IMR-90 (cell line): ENCODE data around the gene SYTL4. TPM values are rescaled to one million over a fixed set of nuclear protein-coding genes. Genes with fewer than 3 reads are reported as not detected.
A peak's percentile ranks its signal among the peaks of the same experiment; 100 is the strongest.

Source experiments
- ATAC-seq: fragments of 200-7000 bp; cut with Tn5 transposase; 2 replicates; pipeline ENCODE4 v1.9.1; 2020; ENCODE audit warnings: low read depth, mild to moderate bottlenecking, moderate library complexity
- BruUV-seq: library from RNA; stranded (reverse); fragments of 400-500 nt; replicated peaks from 2 replicates; lab custom pipeline; 2021; lab: Mats Ljungman, UMichigan
- CTCF ChIA-PET: fragments of 300-600 bp; formaldehyde crosslinking; extraction: SDS; loops from one replicate; lab custom pipeline; 2021; ENCODE audit warnings: antibody characterized with exemption; lab: Yijun Ruan, JAX
- POLR2A ChIA-PET: fragments of 300-600 bp; sonication (Branson Sonifier 250); formaldehyde crosslinking; loops from one replicate; lab custom pipeline; 2022; ENCODE audit warnings: antibody characterized with exemption; ENCODE audit not compliant: unreplicated experiment; lab: Charles Lee
- DNase-seq: peaks from one replicate; pipeline ENCODE4 v3.0.0; 2013
- H2AFZ ChIP-seq: replicated peaks from 2 replicates; pipeline ENCODE3; 2013; ENCODE audit warnings: low read length, mild to moderate bottlenecking; ENCODE audit not compliant: poor library complexity
- H2AK5ac ChIP-seq: 2 replicates; pipeline ENCODE4 v1.6.1; 2013; ENCODE audit warnings: low read depth, low read length, inconsistent platforms
- H2AK9ac ChIP-seq: replicated peaks from 2 replicates; pipeline ENCODE3; 2013; ENCODE audit warnings: mild to moderate bottlenecking, low read depth, low read length, moderate library complexity; ENCODE audit not compliant: poor library complexity
- H2BK120ac ChIP-seq: 2 replicates; pipeline ENCODE4 v1.6.1; 2013; ENCODE audit warnings: low read depth, low read length, inconsistent platforms
- H2BK15ac ChIP-seq: 3 replicates; pipeline ENCODE4 v1.6.1; 2013; ENCODE audit warnings: low read depth, low read length, inconsistent platforms
- H2BK20ac ChIP-seq: 2 replicates; pipeline ENCODE4 v1.6.1; 2013; ENCODE audit warnings: low read depth, mild to moderate bottlenecking, inconsistent platforms, low read length, moderate library complexity
- H2BK5ac ChIP-seq: 2 replicates; pipeline ENCODE4 v1.6.1; 2013; ENCODE audit warnings: mild to moderate bottlenecking, low read depth, low read length, inconsistent platforms; ENCODE audit not compliant: poor library complexity, severe bottlenecking
- H3K14ac ChIP-seq: replicated peaks from 2 replicates; pipeline ENCODE4 v1.6.1; 2013; ENCODE audit warnings: low read depth, low read length, inconsistent platforms
- H3K18ac ChIP-seq: 2 replicates; pipeline ENCODE4 v1.6.1; 2013; ENCODE audit warnings: low read depth, low read length, control low read depth
- H3K23ac ChIP-seq: 2 replicates; pipeline ENCODE4 v1.6.1; 2013; ENCODE audit warnings: low read depth, low read length, inconsistent platforms
- H3K27ac ChIP-seq: 2 replicates; pipeline ENCODE4 v1.5.1; 2013; ENCODE audit warnings: mild to moderate bottlenecking, control low read depth, low read length; ENCODE audit not compliant: insufficient read depth
- H3K27me3 ChIP-seq: 2 replicates; pipeline ENCODE4 v1.6.1; 2013; ENCODE audit warnings: low read length; ENCODE audit not compliant: control insufficient read depth, insufficient read depth
- H3K36me3 ChIP-seq: 2 replicates; pipeline ENCODE4 v1.6.1; 2013; ENCODE audit warnings: low read length, mixed read lengths; ENCODE audit not compliant: control insufficient read depth, insufficient read depth
- H3K4ac ChIP-seq: 2 replicates; pipeline ENCODE4 v1.6.1; 2013; ENCODE audit warnings: low read depth, low read length, inconsistent platforms
- H3K4me1 ChIP-seq: 2 replicates; pipeline ENCODE4 v1.6.1; 2013; ENCODE audit warnings: low read length, mixed read lengths; ENCODE audit not compliant: control insufficient read depth, insufficient read depth
- H3K4me2 ChIP-seq: 2 replicates; pipeline ENCODE4 v1.6.1; 2013; ENCODE audit warnings: low read depth, mild to moderate bottlenecking, control low read depth, low read length, moderate library complexity
- H3K4me3 ChIP-seq: 2 replicates; pipeline ENCODE4 v1.5.1; 2013; ENCODE audit warnings: low read depth, mild to moderate bottlenecking, control low read depth, low read length, moderate library complexity; ENCODE audit not compliant: insufficient read depth
- H3K56ac ChIP-seq: 2 replicates; pipeline ENCODE4 v1.6.1; 2013; ENCODE audit warnings: low read length, inconsistent platforms; ENCODE audit not compliant: insufficient read depth; ENCODE audit errors: extremely low read depth
- H3K79me1 ChIP-seq, 2 experiments: 2 replicates each; pipeline ENCODE4 v1.6.1; 2013; ENCODE audit warnings: low read length in 2 of 2, inconsistent platforms in 1 of 2, low read depth in 1 of 2
- H3K9ac ChIP-seq: 2 replicates; pipeline ENCODE4 v1.6.1; 2013; ENCODE audit warnings: low read depth, low read length, control low read depth
- H3K9me1 ChIP-seq: 2 replicates; pipeline ENCODE4 v1.6.1; 2013; ENCODE audit warnings: low read length, inconsistent platforms; ENCODE audit not compliant: insufficient read depth
- H3K9me3 ChIP-seq: 2 replicates; pipeline ENCODE4 v1.6.1; 2013; ENCODE audit warnings: low read length; ENCODE audit not compliant: control insufficient read depth, insufficient read depth
- H4K20me1 ChIP-seq: 2 replicates; pipeline ENCODE4 v1.6.1; 2013; ENCODE audit warnings: low read length, inconsistent platforms; ENCODE audit not compliant: insufficient read depth
- H4K5ac ChIP-seq: 2 replicates; pipeline ENCODE4 v1.6.1; 2013; ENCODE audit warnings: mild to moderate bottlenecking, low read depth, low read length, control low read depth
- H4K8ac ChIP-seq, 2 experiments: 2 replicates each; pipeline ENCODE4 v1.6.1; 2013; ENCODE audit warnings: low read depth in 2 of 2, low read length in 2 of 2, control low read depth in 1 of 2, inconsistent platforms in 1 of 2
- H4K91ac ChIP-seq: 2 replicates; pipeline ENCODE4 v1.6.1; 2013; ENCODE audit warnings: low read depth, low read length, inconsistent platforms; ENCODE audit not compliant: insufficient read depth
- FOS ChIP-seq: fragments of 150-350 bp; IDR thresholded peaks from 2 replicates; pipeline ENCODE4 v1.6.1; 2016; ENCODE audit warnings: low read depth, low read length
- MAZ ChIP-seq: IDR thresholded peaks from 2 replicates; pipeline ENCODE4 v1.6.1; 2012; ENCODE audit warnings: low read depth, mild to moderate bottlenecking, low read length, improper control_type of control experiment, moderate library complexity, borderline replicate concordance
- MXI1 ChIP-seq: IDR thresholded peaks from 2 replicates; pipeline ENCODE4 v1.6.1; 2012; ENCODE audit warnings: low read depth, mild to moderate bottlenecking, low read length, moderate library complexity, borderline replicate concordance
- NFE2L2 ChIP-seq: fragments of 150-350 bp; IDR thresholded peaks from 2 replicates; pipeline ENCODE4 v1.6.1; 2016; ENCODE audit warnings: low read depth, mild to moderate bottlenecking, low read length
- POLR2A ChIP-seq: IDR thresholded peaks from 2 replicates; pipeline ENCODE4 v1.6.1; 2012; ENCODE audit warnings: mild to moderate bottlenecking, low read depth, low read length
- RCOR1 ChIP-seq: IDR thresholded peaks from 2 replicates; pipeline ENCODE4 v1.6.1; 2012; ENCODE audit warnings: mild to moderate bottlenecking, low read length, improper control_type of control experiment; ENCODE audit not compliant: insufficient replicate concordance
- RFX5 ChIP-seq: IDR thresholded peaks from 2 replicates; pipeline ENCODE4 v1.8.0; 2012; ENCODE audit warnings: low read depth, mild to moderate bottlenecking, low read length, moderate library complexity
- WGBS, 2 experiments: methylation state at CpG; one replicate each; pipeline versions ENCODE4 v1.1.5 to v1.1.7; 2013; ENCODE audit warnings: missing lambda C conversion rate in 2 of 2; ENCODE audit not compliant: insufficient read length in 1 of 2; ENCODE audit errors: extremely low coverage in 2 of 2; 5-methylcytosine and 5-hydroxymethylcytosine counted together
- dilution Hi-C: fragments of 300-500 bp; cut with HindIII; formaldehyde crosslinking; loops from one replicate; pipeline ENCODE4 v1.14.3; 2018; ENCODE audit warnings: low sequenced_read_pairs; ENCODE audit not compliant: unreplicated experiment
- in situ Hi-C: fragments of 300-500 bp; cut with MboI; formaldehyde crosslinking; loops from 3 replicates; pipeline ENCODE4 v1.14.3; 2019; ENCODE audit warnings: low sequenced_read_pairs, inconsistent platforms, mixed read lengths
- intact Hi-C: fragments of 100-400 bp; cut with micrococcal nuclease; formaldehyde crosslinking; loops from 2 replicates; pipeline ENCODE4 v1.10.0; 2022
- polyA plus RNA-seq, 3 experiments: library from polyadenylated mRNA; depleted of rRNA; stranded (reverse); fragments of >200 nt; gene quantifications; 2 replicates each; pipeline ENCODE4 v1.2.3, GENCODE V29; 2012; ENCODE audit warnings: low replicate concordance in 1 of 3
- total RNA-seq: library from RNA; depleted of rRNA; stranded (reverse); fragments of >200 nt; gene quantifications from 2 replicates; pipeline ENCODE4 v1.2.3, GENCODE V29; 2012

SYTL4 gene
- total and polyA plus RNA-seq, 2 of the 4 experiments (the other 2 are of a cell fraction) = 2.3 to 2.4 TPM

DNA sequence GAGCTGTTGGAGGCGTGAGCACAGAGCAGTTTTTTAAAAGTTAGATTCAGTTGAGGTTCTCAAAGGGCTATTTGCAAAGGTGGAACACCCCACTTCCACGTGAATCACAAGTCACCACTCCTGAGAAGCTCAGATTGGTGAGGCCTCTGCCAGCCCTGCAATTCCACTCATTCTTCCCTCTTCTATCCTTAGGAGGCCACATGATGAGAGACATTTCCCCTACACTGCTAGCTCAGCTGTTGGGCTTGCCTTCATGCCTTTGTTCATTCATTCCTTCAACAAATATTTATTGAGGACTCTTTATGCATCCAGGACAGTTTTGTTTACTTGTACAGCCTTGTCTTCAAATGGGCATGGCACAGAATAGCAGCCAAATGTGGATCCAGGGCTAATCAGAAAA lies 84.2 kb downstream of the SYTL4 start:
- Histone ChIP-seq H2AK5ac (peak overlapping the region; percentile 56), H3K27me3 (no peaks in the 10 kb centered on the region), H2AK9ac (no peak overlapping the region), H3K4me1 (peaks cover 22% of the 10 kb centered on the region), H4K20me1 (no peaks in the 10 kb centered on the region), H4K5ac (peak overlapping the region; percentile 33; the same call in 1 of the 2 replicates), H3K4me3 (no peak overlapping the region), H2BK120ac (peak overlapping the region; percentile 49; the same call in 1 of the 2 replicates), H2BK5ac (peak overlapping the region; percentile 93), H4K91ac (no peak overlapping the region), H2AFZ (no peak overlapping the region), H3K23ac (0 out of 2 replicates have a peak overlapping the region, but pooled peaks have one; percentile 8), H2BK15ac (peak overlapping the region; percentile 1; the same call in 1 of the 3 replicates), H3K4me2 (0 out of 2 replicates have a peak overlapping the region, but pooled peaks have one; percentile 7), H3K4ac (peak overlapping the region; percentile 90), H3K14ac (peak overlapping the region; percentile 44; the same call in 1 of the 2 replicates), H3K9ac (no peak overlapping the region), H3K36me3 (no peaks in the 10 kb centered on the region), H3K9me1 (peaks cover 8% of the 10 kb centered on the region), H3K18ac (peak overlapping the region; percentile 1), H4K8ac (peak overlapping the region; percentile 20 to 26; a peak in 2 of 4 replicates), H3K79me1 (peaks cover 0 to 11% of the 10 kb centered on the region in 2 experiments; a peak in 2 of 4 replicates), H2BK20ac (peak overlapping the region; percentile 21), H3K56ac (no peak overlapping the region), H3K9me3 (no peaks in the 10 kb centered on the region), H3K27ac (peak overlapping the region; percentile 96; the same call in 1 of the 2 replicates)
- DNase-seq = no peak
- in situ Hi-C loops (no loop called here), dilution Hi-C loops (no loop called here), intact Hi-C loops (no loop called here)
- CTCF ChIA-PET = no interaction called here
- no CpG with 5 or more reads among the region's 2 CpGs for WGBS, 2 experiments
- BruUV-seq = no TSS peak
- no peak for TF ChIP-seq MAZ
- TF ChIP-seq RFX5 = no peak
- TF ChIP-seq FOS = no peak
- TF ChIP-seq RCOR1 = no peak
- TF ChIP-seq POLR2A = no peak
- no peak for TF ChIP-seq MXI1
- no peak for TF ChIP-seq NFE2L2
- no peak for ATAC-seq
- POLR2A ChIA-PET = no interaction called here
